Measurements from ENCODE around the gene OPRD1.

- TF ChIP-seq CTCF (IDR thresholded peaks at IDR 0.05) (no peak), EP300 (IDR thresholded peaks at IDR 0.05) (no peak), POLR2A (IDR thresholded peaks at IDR 0.05) (no peak)
These were observed 15.4 kb upstream of the OPRD1 start for GRCh38 chr1:28796352-28797211.

Measured in stomach (tissue), 4 donors.